Mesenchymal stem cell (in vitro differentiated cells and primary cell): Measurements from ENCODE around the gene NRXN3.

Experiments
- DNase-seq: peaks from one replicate; pipeline ENCODE4 v3.0.0-alpha.2; 2013
- H2AFZ ChIP-seq: one replicate; pipeline ENCODE4 v1.6.1; 2013; ENCODE audit warnings: low read depth, mild to moderate bottlenecking, control low read depth, inconsistent platforms, low read length, moderate library complexity
- H2AK5ac ChIP-seq: 2 replicates; pipeline ENCODE4 v1.6.1; 2013; ENCODE audit warnings: low read length, moderate library complexity, mild to moderate bottlenecking, inconsistent platforms; ENCODE audit not compliant: severe bottlenecking
- H2BK120ac ChIP-seq: one replicate; pipeline ENCODE4 v1.6.1; 2013; ENCODE audit warnings: low read depth, mild to moderate bottlenecking, inconsistent platforms, low read length, moderate library complexity
- H2BK12ac ChIP-seq, 2 experiments: one replicate each; pipeline ENCODE4 v1.6.1; 2013; ENCODE audit warnings: inconsistent platforms in 2 of 2, low read length in 2 of 2, mild to moderate bottlenecking in 2 of 2, moderate library complexity in 2 of 2, control low read depth in 1 of 2
- H2BK15ac ChIP-seq: one replicate; pipeline ENCODE4 v1.6.1; 2013; ENCODE audit warnings: mild to moderate bottlenecking, low read depth, inconsistent platforms; ENCODE audit not compliant: poor library complexity, severe bottlenecking
- H2BK5ac ChIP-seq: 2 replicates; pipeline ENCODE4 v1.6.1; 2013; ENCODE audit warnings: low read depth, mild to moderate bottlenecking, low read length, control low read depth, inconsistent platforms; ENCODE audit not compliant: poor library complexity, severe bottlenecking
- H3K14ac ChIP-seq, 2 experiments: one replicate each; pipeline ENCODE4 v1.6.1; 2013; ENCODE audit warnings: inconsistent platforms in 2 of 2, low read length in 2 of 2, control low read depth in 1 of 2, mild to moderate bottlenecking in 1 of 2, moderate library complexity in 1 of 2
- H3K18ac ChIP-seq, 2 experiments: one replicate each; pipeline ENCODE4 v1.6.1; 2013; ENCODE audit warnings: inconsistent platforms in 2 of 2, low read length in 2 of 2, control low read depth in 1 of 2, low read depth in 1 of 2, mild to moderate bottlenecking in 1 of 2
- H3K23ac ChIP-seq, 2 experiments: one replicate each; pipeline ENCODE4 v1.6.1; 2013; ENCODE audit warnings: inconsistent platforms in 2 of 2, low read length in 2 of 2, mild to moderate bottlenecking in 2 of 2, moderate library complexity in 2 of 2, control low read depth in 1 of 2
- H3K27ac ChIP-seq: 2 replicates; pipeline ENCODE4 v1.5.1; 2013; ENCODE audit warnings: mild to moderate bottlenecking, moderate library complexity, low read length, control low read depth, inconsistent platforms; ENCODE audit not compliant: poor library complexity, severe bottlenecking
- H3K27me3 ChIP-seq, 2 experiments: 2 replicates each; pipeline versions ENCODE4 v1.6.1 to v1.7.0; 2013; ENCODE audit warnings: low read length in 2 of 2, mild to moderate bottlenecking in 2 of 2, moderate library complexity in 2 of 2, control low read depth in 1 of 2, inconsistent platforms in 1 of 2; ENCODE audit not compliant: control insufficient read depth in 1 of 2, insufficient read depth in 1 of 2
- H3K36me3 ChIP-seq, 2 experiments: 2 replicates each; pipeline versions ENCODE4 v1.6.1 to v1.7.0; 2013; ENCODE audit warnings: low read length in 2 of 2, control low read depth in 1 of 2, inconsistent platforms in 1 of 2, low read depth in 1 of 2, mild to moderate bottlenecking in 1 of 2; ENCODE audit not compliant: insufficient read depth in 2 of 2, control insufficient read depth in 1 of 2
- H3K4ac ChIP-seq, 2 experiments: one replicate each; pipeline ENCODE4 v1.6.1; 2013; ENCODE audit warnings: inconsistent platforms in 2 of 2, low read length in 2 of 2, mild to moderate bottlenecking in 2 of 2, moderate library complexity in 2 of 2, control low read depth in 1 of 2, low read depth in 1 of 2
- H3K4me1 ChIP-seq: 2 replicates; pipeline ENCODE4 v1.6.1; 2013; ENCODE audit warnings: low read depth, low read length, control low read depth; ENCODE audit not compliant: control insufficient read depth, insufficient read depth
- H3K4me2 ChIP-seq: 2 replicates; pipeline ENCODE4 v1.6.1; 2013; ENCODE audit warnings: low read length, mild to moderate bottlenecking, inconsistent platforms; ENCODE audit not compliant: poor library complexity, severe bottlenecking
- H3K4me3 ChIP-seq, 2 experiments: 2 replicates each; pipeline versions ENCODE4 v1.5.1 to v1.7.0; 2013; ENCODE audit warnings: low read length in 2 of 2, mild to moderate bottlenecking in 2 of 2, control low read depth in 1 of 2, low read depth in 1 of 2; ENCODE audit not compliant: insufficient read depth in 1 of 2
- H3K79me1 ChIP-seq: replicated peaks from 2 replicates; pipeline ENCODE4 v1.6.1; 2013; ENCODE audit warnings: mild to moderate bottlenecking, control low read depth, low read length, inconsistent platforms; ENCODE audit not compliant: poor library complexity, severe bottlenecking
- H3K9ac ChIP-seq: 2 replicates; pipeline ENCODE4 v1.7.0; 2013; ENCODE audit warnings: mild to moderate bottlenecking, low read length, moderate library complexity
- H3K9me3 ChIP-seq: 2 replicates; pipeline ENCODE4 v1.7.0; 2013; ENCODE audit warnings: mild to moderate bottlenecking, low read length; ENCODE audit not compliant: control insufficient read depth
- H4K8ac ChIP-seq: one replicate; pipeline ENCODE4 v1.6.1; 2013; ENCODE audit warnings: inconsistent platforms, mild to moderate bottlenecking, low read length, moderate library complexity
- H4K91ac ChIP-seq: one replicate; pipeline ENCODE4 v1.6.1; 2013; ENCODE audit warnings: mild to moderate bottlenecking, low read length, inconsistent platforms
- WGBS: methylation state at CpG from one replicate; pipeline ENCODE4 v1.1.7; 2013; ENCODE audit warnings: mixed read lengths; 5-methylcytosine and 5-hydroxymethylcytosine counted together

NRXN3 gene

DNA sequence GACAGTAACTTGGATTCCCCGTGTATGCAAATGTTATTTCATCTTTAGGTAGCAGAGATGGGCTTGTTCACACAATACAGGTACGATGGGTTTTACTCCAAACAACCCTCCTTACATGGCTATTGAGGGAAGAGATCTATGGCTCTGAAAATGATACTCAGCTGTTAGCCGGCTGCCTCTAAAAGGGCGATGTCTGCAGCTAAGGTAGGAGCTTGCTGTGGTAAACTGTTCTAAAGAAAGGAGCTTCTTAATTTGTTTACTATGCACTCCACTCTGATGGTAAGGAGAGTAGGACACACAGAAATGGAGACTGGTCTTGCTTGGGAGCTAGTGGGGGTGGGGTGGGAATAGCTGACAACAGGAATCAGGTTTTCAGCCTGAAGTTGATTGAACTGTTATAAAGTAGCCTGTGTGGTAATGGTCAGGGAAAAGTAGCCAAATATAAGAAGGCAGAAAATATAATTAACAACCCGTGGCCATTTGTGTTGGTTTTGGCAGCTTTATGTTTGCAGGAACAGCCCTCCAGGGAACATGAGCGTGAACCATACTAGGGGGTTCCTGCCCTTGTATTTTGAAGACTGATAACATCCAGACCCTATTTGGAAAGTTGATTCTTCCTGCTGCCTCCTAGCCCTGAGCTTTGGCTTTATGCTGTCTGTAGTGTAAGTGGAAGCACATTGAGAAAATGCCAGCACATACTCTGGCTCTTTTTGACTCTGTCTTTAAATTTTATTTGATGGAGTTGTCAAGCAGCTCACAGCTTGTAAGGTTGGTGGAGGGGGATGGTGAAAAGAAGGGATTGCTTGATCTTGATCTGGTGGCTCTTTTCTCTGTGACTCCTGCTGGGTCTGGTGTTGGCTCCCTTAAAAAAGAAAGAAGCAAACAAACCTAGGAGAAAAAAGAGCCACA is 1111.3 kb downstream of the NRXN3 start:
- peaks cover 51 to 60% of the 10 kb centered on the region in 2 experiments for H3K27me3 ChIP-seq
- DNase-seq, result no peak
- H3K9ac ChIP-seq, result no peak overlapping the region
- H3K36me3 ChIP-seq, result no peaks in the 10 kb centered on the region
- no peak overlapping the region for H3K18ac ChIP-seq
- H3K4me1 ChIP-seq, result peaks cover 13% of the 10 kb centered on the region
- no peaks in the 10 kb centered on the region for H3K79me1 ChIP-seq
- H2BK120ac ChIP-seq, result no peak overlapping the region
- 9% methylated on average over 4 of the region's 6 CpGs for WGBS
- no peak overlapping the region for H2BK12ac ChIP-seq
- no peak overlapping the region for H4K8ac ChIP-seq
- H3K23ac ChIP-seq, result no peak overlapping the region
- H4K91ac ChIP-seq, result no peak overlapping the region
- no peak overlapping the region for H3K14ac ChIP-seq
- H3K4ac ChIP-seq, result no peak overlapping the region
- no peak overlapping the region for H2BK15ac ChIP-seq
- no peaks in the 10 kb centered on the region for H3K9me3 ChIP-seq
- H2AFZ ChIP-seq, result no peak overlapping the region
- no peak overlapping the region for H3K27ac ChIP-seq
- H3K4me3 ChIP-seq, result no peak overlapping the region
- no peak overlapping the region for H3K4me2 ChIP-seq
- H2BK5ac ChIP-seq, result no peak overlapping the region
- H2AK5ac ChIP-seq, result no peak overlapping the region

- 100% methylated on average over 1 of the region's 1 CpG for WGBS
Observed at GRCh38 chr14:79284621-79285020, 1114.4 kb downstream of the NRXN3 start.

DNA sequence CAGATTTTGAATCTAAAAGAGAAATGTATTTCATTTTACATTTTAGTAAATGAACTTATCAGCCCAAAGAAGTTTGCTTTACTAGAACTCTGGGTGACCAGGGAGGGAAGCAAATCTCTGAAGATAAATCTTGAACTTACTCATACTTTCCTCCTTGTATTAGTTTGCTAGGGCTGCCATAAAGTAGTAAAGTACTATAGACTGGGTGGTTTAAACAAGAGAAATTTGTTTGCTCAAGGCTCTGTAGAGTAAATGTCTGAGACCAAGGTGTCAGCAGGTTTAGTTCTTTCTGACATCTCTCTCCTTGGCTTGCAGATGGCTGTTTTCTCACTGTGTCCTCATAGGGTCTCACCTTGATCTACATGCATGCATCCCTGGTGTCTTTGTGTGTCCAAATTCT is 1115.1 kb downstream of the NRXN3 start:
- no peak overlapping the region for H3K27ac ChIP-seq
- no peak for DNase-seq
- no peak overlapping the region for H2BK5ac ChIP-seq
- no peaks in the 10 kb centered on the region for H3K9me3 ChIP-seq
- peaks cover 26 to 34% of the 10 kb centered on the region in 2 experiments for H3K27me3 ChIP-seq
- H3K4ac ChIP-seq, result no peak overlapping the region
- peaks cover 1% of the 10 kb centered on the region for H3K4me1 ChIP-seq
- no peak overlapping the region for H2BK15ac ChIP-seq
- H3K36me3 ChIP-seq, result no peaks in the 10 kb centered on the region
- H2BK12ac ChIP-seq, result no peak overlapping the region
- H3K79me1 ChIP-seq, result no peaks in the 10 kb centered on the region
- no peak overlapping the region for H3K18ac ChIP-seq
- H3K4me2 ChIP-seq, result no peak overlapping the region
- H2AFZ ChIP-seq, result no peak overlapping the region
- no peak overlapping the region for H3K4me3 ChIP-seq
- no peak overlapping the region for H4K91ac ChIP-seq
- no peak overlapping the region for H2AK5ac ChIP-seq
- no peak overlapping the region for H4K8ac ChIP-seq
- no peak overlapping the region for H2BK120ac ChIP-seq
- no peak overlapping the region for H3K9ac ChIP-seq
- no peak overlapping the region for H3K14ac ChIP-seq
- H3K23ac ChIP-seq, result no peak overlapping the region

More at GRCh38 chr14:79284621-79285020, 1114.4 kb downstream of the NRXN3 start:
- no peak for DNase-seq
- no peak overlapping the region for H2BK15ac ChIP-seq
- no peak overlapping the region for H4K91ac ChIP-seq
- no peak overlapping the region for H4K8ac ChIP-seq
- no peak overlapping the region for H3K9ac ChIP-seq
- H2BK5ac ChIP-seq, result no peak overlapping the region
- no peak overlapping the region for H2AK5ac ChIP-seq
- no peak overlapping the region for H3K4me2 ChIP-seq
- H3K4ac ChIP-seq, result no peak overlapping the region
- no peaks in the 10 kb centered on the region for H3K9me3 ChIP-seq
- H3K79me1 ChIP-seq, result no peaks in the 10 kb centered on the region
- no peak overlapping the region for H3K27ac ChIP-seq
- H2AFZ ChIP-seq, result no peak overlapping the region
- H3K4me3 ChIP-seq, result no peak overlapping the region
- H2BK12ac ChIP-seq, result no peak overlapping the region
- no peak overlapping the region for H3K23ac ChIP-seq
- H3K27me3 ChIP-seq, result peaks cover 33 to 41% of the 10 kb centered on the region in 2 experiments
- peaks cover 6% of the 10 kb centered on the region for H3K4me1 ChIP-seq
- no peak overlapping the region for H2BK120ac ChIP-seq
- H3K18ac ChIP-seq, result no peak overlapping the region
- no peak overlapping the region for H3K14ac ChIP-seq
- H3K36me3 ChIP-seq, result no peaks in the 10 kb centered on the region

DNA sequence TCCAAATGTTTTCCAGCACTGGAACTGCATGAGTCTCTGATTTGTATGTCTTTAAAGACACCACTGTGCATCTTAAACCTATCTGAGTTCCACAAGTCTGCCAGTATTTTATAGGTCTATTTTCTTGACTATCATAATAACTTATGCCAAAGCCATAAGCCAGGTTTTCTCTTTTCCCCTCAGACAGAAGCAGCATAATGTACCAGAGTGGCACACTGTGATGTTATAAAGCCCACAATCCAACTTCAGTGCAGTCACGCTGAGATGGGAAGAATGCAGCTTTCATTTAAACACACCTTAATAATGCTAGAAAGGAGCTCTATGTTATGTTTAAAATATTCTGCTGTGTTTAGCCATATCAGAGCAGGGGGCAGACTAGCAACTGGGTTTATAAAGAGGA is 1117.8 kb downstream of the NRXN3 start:
- no CpG with 5 or more reads among the region's 1 CpG for WGBS
- H2AFZ ChIP-seq, result no peak overlapping the region

More for the DNA sequence above, 1117.8 kb downstream of the NRXN3 start:
- no peaks in the 10 kb centered on the region for H3K36me3 ChIP-seq
- peaks cover 6 to 8% of the 10 kb centered on the region in 2 experiments for H3K27me3 ChIP-seq
- no peak overlapping the region for H3K23ac ChIP-seq
- H3K18ac ChIP-seq, result no peak overlapping the region
- H3K4me2 ChIP-seq, result no peak overlapping the region
- H2BK12ac ChIP-seq, result no peak overlapping the region
- no peaks in the 10 kb centered on the region for H3K79me1 ChIP-seq
- no peak overlapping the region for H3K9ac ChIP-seq
- H3K4me1 ChIP-seq, result no peaks in the 10 kb centered on the region
- H3K4ac ChIP-seq, result no peak overlapping the region
- H2BK5ac ChIP-seq, result no peak overlapping the region
- DNase-seq, result no peak
- no peak overlapping the region for H2BK15ac ChIP-seq
- H2AK5ac ChIP-seq, result no peak overlapping the region
- no peak overlapping the region for H4K91ac ChIP-seq
- no peak overlapping the region for H3K14ac ChIP-seq
- H3K4me3 ChIP-seq, result no peak overlapping the region
- H3K27ac ChIP-seq, result no peak overlapping the region
- H3K9me3 ChIP-seq, result no peaks in the 10 kb centered on the region
- H2BK120ac ChIP-seq, result no peak overlapping the region
- no peak overlapping the region for H4K8ac ChIP-seq
